Kidney epithelial cell (primary cell): ENCODE results near the gene RFX3. TPM values are rescaled to one million over a fixed set of nuclear protein-coding genes. Genes with fewer than 3 reads are reported as not detected.

ENCODE experiments used
- DNase-seq: peaks from one replicate; pipeline ENCODE4 v3.0.0-alpha.2; 2010; ENCODE audit warnings: low read depth
- H3K27me3 ChIP-seq: 2 replicates; pipeline ENCODE4 v1.6.0; 2011; ENCODE audit warnings: low read length; ENCODE audit not compliant: control insufficient read depth, insufficient read depth
- H3K36me3 ChIP-seq: 2 replicates; pipeline ENCODE4 v1.5.1; 2011; ENCODE audit warnings: low read length; ENCODE audit not compliant: control insufficient read depth, insufficient read depth
- H3K4me3 ChIP-seq: 2 replicates; pipeline ENCODE4 v1.5.1; 2011; ENCODE audit warnings: low read depth, mild to moderate bottlenecking, control low read depth, low read length
- total RNA-seq: library from RNA; depleted of rRNA; stranded (reverse); fragments of >200 nt; gene quantifications from 2 replicates; pipeline ENCODE4 v1.2.3, GENCODE V29; 2015
- TF ChIP-seq, protein P1 (sequence below): IDR thresholded peaks from 2 replicates; pipeline ENCODE4 v1.5.1; 2011; ENCODE audit warnings: mild to moderate bottlenecking, moderate library complexity, low read length, control low read depth, inconsistent platforms; ENCODE audit not compliant: insufficient read depth, poor library complexity, severe bottlenecking

The RFX3 gene
- total RNA-seq, 1 donor from 2014 or later, result 5.6 TPM

DNA sequence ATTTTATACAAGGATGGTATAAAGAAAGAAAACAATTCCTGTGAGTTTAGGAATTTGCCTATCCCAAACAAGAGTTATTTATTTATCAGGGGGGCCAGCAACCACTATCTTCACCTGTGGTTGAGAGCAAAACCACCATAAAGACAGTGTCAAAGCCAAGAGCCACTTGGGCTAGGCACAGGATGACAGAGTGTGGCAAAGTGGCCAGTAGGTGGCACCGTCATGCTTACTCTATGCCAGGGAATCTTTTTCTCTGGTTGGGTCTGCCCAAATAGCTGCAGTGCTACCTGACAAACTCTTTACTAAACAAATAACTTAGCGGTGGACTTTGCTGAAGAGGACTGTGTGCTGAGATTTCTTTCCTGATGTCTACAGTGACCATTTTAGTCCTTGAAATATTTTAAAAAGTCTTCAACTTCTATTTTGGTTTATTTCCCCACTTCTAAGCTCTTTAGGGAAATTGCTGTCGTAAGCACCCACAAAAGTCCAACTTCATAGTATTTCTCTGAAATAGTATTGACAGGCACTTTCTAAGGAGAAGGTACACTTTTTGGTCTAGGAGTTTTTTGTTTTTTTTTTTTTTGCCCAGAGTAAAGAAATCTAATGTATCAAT is 285.0 kb downstream of the RFX3 start:
- Histone ChIP-seq H3K36me3 (no peaks in the 10 kb centered on the region), H3K27me3 (no peaks in the 10 kb centered on the region), H3K4me3 (no peak overlapping the region)
- DNase-seq, result no peak
- TF ChIP-seq, protein P1, sequence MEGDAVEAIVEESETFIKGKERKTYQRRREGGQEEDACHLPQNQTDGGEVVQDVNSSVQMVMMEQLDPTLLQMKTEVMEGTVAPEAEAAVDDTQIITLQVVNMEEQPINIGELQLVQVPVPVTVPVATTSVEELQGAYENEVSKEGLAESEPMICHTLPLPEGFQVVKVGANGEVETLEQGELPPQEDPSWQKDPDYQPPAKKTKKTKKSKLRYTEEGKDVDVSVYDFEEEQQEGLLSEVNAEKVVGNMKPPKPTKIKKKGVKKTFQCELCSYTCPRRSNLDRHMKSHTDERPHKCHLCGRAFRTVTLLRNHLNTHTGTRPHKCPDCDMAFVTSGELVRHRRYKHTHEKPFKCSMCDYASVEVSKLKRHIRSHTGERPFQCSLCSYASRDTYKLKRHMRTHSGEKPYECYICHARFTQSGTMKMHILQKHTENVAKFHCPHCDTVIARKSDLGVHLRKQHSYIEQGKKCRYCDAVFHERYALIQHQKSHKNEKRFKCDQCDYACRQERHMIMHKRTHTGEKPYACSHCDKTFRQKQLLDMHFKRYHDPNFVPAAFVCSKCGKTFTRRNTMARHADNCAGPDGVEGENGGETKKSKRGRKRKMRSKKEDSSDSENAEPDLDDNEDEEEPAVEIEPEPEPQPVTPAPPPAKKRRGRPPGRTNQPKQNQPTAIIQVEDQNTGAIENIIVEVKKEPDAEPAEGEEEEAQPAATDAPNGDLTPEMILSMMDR, result peak; percentile 82

DNA sequence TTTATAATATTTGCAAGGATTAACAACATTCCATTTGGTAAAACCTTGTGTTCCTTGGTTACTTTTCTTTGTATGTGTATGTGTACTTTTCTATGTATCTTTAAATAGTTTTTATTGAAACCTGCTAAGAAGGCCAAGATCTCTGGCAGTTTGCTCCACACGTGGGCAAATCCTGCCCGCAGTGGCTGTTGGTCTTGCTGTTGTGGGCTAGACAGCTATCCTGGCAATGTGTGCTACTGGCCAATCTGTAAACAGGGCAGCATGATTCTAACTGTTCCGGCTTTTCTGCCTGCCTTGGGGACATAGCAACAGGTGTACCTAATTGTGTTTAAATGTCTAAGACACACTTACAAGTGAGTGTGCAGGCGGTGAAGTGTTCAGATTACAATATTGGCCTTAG is 286.6 kb downstream of the RFX3 start:
- DNase-seq, result no peak
- no peaks in the 10 kb centered on the region for H3K36me3 ChIP-seq
- no peaks in the 10 kb centered on the region for H3K27me3 ChIP-seq
- TF ChIP-seq, protein P1, result no peak
- no peak overlapping the region for H3K4me3 ChIP-seq

DNA sequence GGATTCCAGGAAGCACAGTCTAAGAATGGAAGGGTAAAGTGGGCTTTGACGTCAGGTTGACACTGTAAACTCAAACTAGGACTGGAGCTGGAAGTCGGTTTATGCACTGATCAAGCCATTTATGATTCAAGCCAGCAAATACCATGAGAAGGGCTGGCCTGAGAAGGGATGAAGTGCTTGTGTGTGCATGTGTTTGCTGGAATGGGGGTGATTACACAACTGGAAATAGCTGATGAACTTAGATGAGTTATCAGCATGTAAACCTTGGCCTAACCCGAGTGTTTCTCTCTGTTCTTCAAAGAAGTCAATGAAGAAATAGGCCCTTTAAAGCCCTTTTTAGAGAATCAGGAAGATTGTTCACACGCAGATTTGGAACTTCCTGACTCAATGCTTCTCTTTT is 287.6 kb downstream of the RFX3 start:
- no peak for DNase-seq
- no peaks in the 10 kb centered on the region for H3K27me3 ChIP-seq
- no peaks in the 10 kb centered on the region for H3K36me3 ChIP-seq
- TF ChIP-seq, protein P1, result no peak
- no peak overlapping the region for H3K4me3 ChIP-seq

DNA sequence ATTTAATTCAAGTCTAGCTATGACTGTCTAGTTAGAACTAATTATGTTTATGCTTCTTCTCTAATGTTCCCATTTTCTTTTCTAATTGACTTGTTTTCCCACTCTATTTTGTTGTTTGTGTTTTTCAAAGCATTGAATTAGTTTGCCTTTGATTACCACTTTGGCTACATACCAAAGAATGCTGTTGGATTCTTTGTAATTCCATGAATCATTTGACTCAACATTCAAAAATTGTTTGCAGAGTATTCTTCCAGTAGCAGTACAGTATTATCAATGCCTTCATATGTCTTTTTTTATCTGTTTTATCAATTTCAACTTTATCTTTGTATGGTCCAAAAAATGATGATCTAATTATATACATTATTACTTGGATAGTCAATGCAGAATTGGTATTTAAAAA is 288.7 kb downstream of the RFX3 start:
- DNase-seq, result no peak
- TF ChIP-seq, protein P1, result no peak
- Histone ChIP-seq H3K27me3 (no peaks in the 10 kb centered on the region), H3K4me3 (no peak overlapping the region), H3K36me3 (no peaks in the 10 kb centered on the region)

DNA sequence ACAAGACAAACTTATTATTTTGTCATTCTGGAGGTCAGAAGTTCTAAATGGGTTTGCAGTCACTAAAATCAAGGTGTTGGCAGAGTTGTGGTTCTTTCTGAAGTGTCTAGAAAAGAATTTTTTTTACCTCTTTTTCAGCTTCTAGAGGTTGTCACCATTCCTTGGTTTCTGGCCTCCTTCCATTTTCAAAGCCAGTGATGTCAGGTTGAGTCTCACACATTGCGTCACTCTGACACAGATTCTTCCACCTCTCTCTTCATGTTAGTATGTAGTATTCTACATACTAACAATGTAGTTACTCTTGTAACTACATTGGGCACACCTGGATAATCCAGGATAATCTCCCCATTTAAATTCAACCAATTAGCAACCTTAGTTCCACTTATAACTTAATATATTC is 290.3 kb downstream of the RFX3 start:
- Histone ChIP-seq H3K4me3 (no peak overlapping the region), H3K27me3 (no peaks in the 10 kb centered on the region), H3K36me3 (no peaks in the 10 kb centered on the region)
- no peak for DNase-seq
- TF ChIP-seq, protein P1, result no peak

DNA sequence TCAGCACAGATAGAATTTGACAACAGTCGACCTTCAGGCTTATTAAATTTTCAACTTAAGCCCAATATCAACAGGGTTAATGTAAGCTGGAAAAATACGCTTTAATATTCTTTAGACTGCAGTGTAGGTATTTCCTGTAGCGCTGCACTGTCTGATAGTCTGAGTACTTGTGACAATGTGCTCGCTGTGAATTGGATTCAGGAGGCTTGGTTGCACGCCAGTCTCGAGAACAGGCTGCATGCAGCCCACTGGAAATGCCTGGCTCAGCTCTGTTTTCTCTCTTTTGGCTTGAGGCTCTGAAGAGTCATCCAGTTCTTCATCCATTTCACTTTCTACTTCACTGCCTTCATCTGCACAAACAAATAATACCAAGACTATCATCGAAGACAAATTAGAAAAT is 300.9 kb downstream of the RFX3 start:
- TF ChIP-seq, protein P1, result no peak
- no peak for DNase-seq
- no peak overlapping the region for H3K4me3 ChIP-seq
- no peaks in the 10 kb centered on the region for H3K27me3 ChIP-seq
- H3K36me3 ChIP-seq, result no peaks in the 10 kb centered on the region
